GM18909 (cell line): ENCODE data around the gene CPNE9.
"Not testable (repeated sequence)": the region's sequence is repeated elsewhere in the genome, so short reads cannot be mapped to it uniquely, and the experiment has no call there.

Experiments used
- ATAC-seq: cut with Tn5 transposase; IDR thresholded peaks from one replicate; pipeline ENCODE4 v1.9.1; 2021; ENCODE audit warnings: mild to moderate bottlenecking; ENCODE audit not compliant: unreplicated experiment, poor library complexity

CPNE9 gene

GRCh38 chr3:9770276-9770812, 66.7 kb downstream of the CPNE9 start:
- no peak for ATAC-seq

- ATAC-seq, result not testable (repeated sequence)
These were observed 67.4 kb downstream of the CPNE9 start for GRCh38 chr3:9771007-9771406.

- no peak for ATAC-seq
These were observed 73.5 kb downstream of the CPNE9 start for GRCh38 chr3:9776896-9777693.

- no peak for ATAC-seq
These were observed 74.0 kb downstream of the CPNE9 start for GRCh38 chr3:9777694-9778021.

- no peak for ATAC-seq
These were observed 74.8 kb downstream of the CPNE9 start for GRCh38 chr3:9778143-9779074.

- ATAC-seq, result no peak
These were observed 75.5 kb downstream of the CPNE9 start for GRCh38 chr3:9779075-9779593.
